ENCODE measurements around the gene PITPNM1. TPM values are rescaled to one million over a fixed set of nuclear protein-coding genes. Genes with fewer than 3 reads are reported as not detected.
"Not testable (repeated sequence)": the region's sequence is repeated elsewhere in the genome, so short reads cannot be mapped to it uniquely, and the experiment has no call there.

Gene PITPNM1
- total RNA-seq, 2 experiments from 2014 or later, result 139 to 143 TPM

GRCh38 chr11:67521924-67522323 lies 16.8 kb upstream of the PITPNM1 start:
- Mint-ChIP-seq H3K27me3 (peaks cover 3% of the 10 kb centered on the region), H3K4me3 (no peak overlapping the region), H3K36me3 (no peaks in the 10 kb centered on the region), H3K4me1 (ENCODE audit: low read depth) (no peaks in the 10 kb centered on the region), H3K9me3 (no peaks in the 10 kb centered on the region), H3K27ac (no peak overlapping the region)
- no peak for DNase-seq
- POLR2A ChIA-PET, result no interaction called here
- intact Hi-C loops (cut with micrococcal nuclease), result no loop called here
- CTCF ChIA-PET, result no interaction called here

DNA sequence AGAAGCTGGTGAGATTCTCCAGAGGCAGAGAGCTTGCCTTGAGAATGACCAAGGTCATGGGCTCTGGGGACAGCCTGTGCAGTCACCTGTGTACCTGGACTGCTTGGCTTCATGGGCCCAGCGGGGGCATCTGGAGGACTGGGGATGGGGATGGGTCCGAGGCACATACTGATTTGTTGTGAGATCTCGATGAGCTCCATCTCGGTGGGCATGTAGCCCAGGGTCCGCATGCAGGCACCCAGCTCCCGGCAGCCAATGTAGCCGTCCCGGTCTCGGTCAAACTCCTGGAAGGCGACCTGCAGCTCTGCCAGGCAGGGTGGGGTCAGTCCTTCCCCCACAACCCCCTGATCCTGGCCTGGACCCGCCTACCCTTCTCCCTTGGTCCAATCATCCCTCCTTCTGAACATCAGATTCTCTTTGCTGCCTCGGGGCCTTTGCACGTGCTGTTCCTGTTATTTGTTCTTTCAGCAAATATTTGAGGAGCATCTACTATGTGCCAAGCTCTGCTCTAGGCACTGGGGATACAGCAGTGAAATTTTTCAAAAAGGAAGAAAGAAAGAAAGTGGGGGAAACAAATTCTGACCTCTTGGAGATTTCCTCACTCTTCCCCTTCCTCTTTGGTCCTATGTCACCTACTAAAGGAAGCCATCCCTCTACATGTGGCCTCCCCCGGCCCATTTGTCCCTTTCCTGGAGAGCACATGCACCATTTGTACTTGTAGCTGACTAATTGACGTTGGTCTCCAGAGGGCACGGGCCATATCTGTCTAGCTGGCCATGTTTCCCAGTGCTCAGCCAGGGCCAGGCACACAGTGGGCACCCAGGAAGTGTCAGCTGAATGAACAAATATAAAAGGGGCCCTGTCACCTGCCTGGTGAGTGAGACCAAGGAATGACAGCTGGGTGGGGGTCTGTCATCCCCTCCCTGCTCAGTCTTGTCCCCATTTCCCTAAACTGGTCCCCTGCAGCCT lies 16.0 kb upstream of the PITPNM1 start:
- ChIA-PET CTCF (no interaction called here), POLR2A (no interaction called here)
- Mint-ChIP-seq H3K4me3 (no peak overlapping the region), H3K27ac (no peak overlapping the region), H3K27me3 (no peaks in the 10 kb centered on the region), H3K9me3 (no peaks in the 10 kb centered on the region), H3K4me1 (ENCODE audit: low read depth) (no peaks in the 10 kb centered on the region), H3K36me3 (no peaks in the 10 kb centered on the region)
- DNase-seq, result no peak
- intact Hi-C loops (cut with micrococcal nuclease), result no loop called here

DNA sequence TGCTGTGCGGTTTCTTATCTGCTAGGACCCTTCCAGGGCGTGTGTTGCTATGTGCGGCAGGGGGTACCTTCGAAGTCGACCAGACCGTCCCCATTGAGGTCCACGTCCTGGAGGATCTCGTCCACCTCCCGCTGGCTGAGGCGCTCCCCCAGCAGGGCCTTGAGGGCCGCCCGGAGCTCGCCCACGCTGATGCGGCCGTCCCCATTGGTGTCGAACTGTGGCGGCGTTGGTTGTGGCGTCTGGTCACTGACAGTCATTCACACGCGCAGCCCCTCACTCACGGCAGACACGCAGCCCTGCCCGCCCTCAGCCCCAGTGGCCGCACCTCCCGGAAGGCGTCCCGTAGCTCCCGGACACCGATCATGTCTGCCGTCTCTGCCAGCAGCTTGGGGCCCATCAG lies 14.6 kb upstream of the PITPNM1 start:
- no peak for DNase-seq
- H3K4me3 Mint-ChIP-seq, result no peak overlapping the region
- no peaks in the 10 kb centered on the region for H3K27me3 Mint-ChIP-seq
- no peaks in the 10 kb centered on the region for H3K9me3 Mint-ChIP-seq
- intact Hi-C loops (cut with micrococcal nuclease), result no loop called here
- no peak overlapping the region for H3K27ac Mint-ChIP-seq
- no peaks in the 10 kb centered on the region for H3K4me1 Mint-ChIP-seq (ENCODE audit: low read depth)
- CTCF ChIA-PET, result no interaction called here
- H3K36me3 Mint-ChIP-seq, result no peaks in the 10 kb centered on the region
- POLR2A ChIA-PET, result no interaction called here

GRCh38 chr11:67517784-67518552 lies 12.8 kb upstream of the PITPNM1 start:
- DNase-seq, result no peak
- Mint-ChIP-seq H3K27ac (no peak overlapping the region), H3K4me1 (ENCODE audit: low read depth) (no peaks in the 10 kb centered on the region), H3K36me3 (no peaks in the 10 kb centered on the region), H3K4me3 (no peak overlapping the region), H3K9me3 (no peaks in the 10 kb centered on the region), H3K27me3 (peaks cover 1% of the 10 kb centered on the region)
- intact Hi-C loops (cut with micrococcal nuclease), result no loop called here
- ChIA-PET CTCF (interaction anchor here (1.1 kb wide), 1 partner anchor 161 kb away, joined by 4 read pairs; no protein-coding TSS in a partner anchor), POLR2A (no interaction called here)

DNA sequence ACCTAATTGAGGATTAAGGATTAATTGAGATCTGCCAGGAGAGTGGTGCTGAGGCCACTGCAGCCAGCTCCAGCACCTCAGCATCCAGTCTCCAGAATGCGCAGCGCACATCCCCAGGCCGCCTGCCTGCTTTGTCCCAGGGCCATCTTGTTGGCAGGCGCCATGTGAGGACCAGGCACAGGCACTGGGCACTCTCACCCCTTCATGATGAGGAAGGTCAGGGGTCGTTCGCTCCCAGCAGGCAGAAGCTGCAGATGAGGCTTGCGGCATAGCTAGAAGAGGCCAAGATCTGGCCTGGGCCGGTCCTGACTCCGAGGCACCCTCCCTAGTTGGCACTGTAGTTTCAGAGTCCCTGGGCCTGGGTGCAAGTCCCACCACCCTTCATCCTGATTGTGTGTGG lies 11.6 kb upstream of the PITPNM1 start:
- H3K36me3 Mint-ChIP-seq, result no peaks in the 10 kb centered on the region
- H3K9me3 Mint-ChIP-seq, result no peaks in the 10 kb centered on the region
- ChIA-PET CTCF (no interaction called here), POLR2A (no interaction called here)
- DNase-seq, result no peak
- no peaks in the 10 kb centered on the region for H3K4me1 Mint-ChIP-seq (ENCODE audit: low read depth)
- no peak overlapping the region for H3K4me3 Mint-ChIP-seq
- intact Hi-C loops (cut with micrococcal nuclease), result no loop called here
- H3K27ac Mint-ChIP-seq, result no peak overlapping the region
- peaks cover 1% of the 10 kb centered on the region for H3K27me3 Mint-ChIP-seq

DNA sequence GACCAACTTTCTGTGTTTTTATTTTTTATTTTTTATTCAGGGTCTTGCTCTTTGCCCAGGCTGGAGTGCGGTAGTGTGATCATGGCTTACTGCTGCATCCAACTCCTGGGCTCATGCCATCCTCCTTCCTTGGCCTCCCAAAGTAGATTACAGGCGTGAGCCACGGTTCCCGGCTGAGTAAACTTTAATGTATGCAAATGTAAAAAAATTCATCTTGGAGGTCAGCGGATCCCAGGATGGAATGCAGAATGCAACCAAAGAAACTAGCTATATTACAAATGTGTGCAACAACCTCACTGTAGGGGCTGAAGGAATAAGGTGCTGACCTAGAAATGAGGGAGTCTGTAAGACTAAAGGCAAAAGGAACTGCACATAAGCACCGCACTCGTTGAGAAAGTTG lies 9.0 kb upstream of the PITPNM1 start:
- Mint-ChIP-seq H3K36me3 (no peaks in the 10 kb centered on the region), H3K9me3 (no peaks in the 10 kb centered on the region), H3K27me3 (peaks cover 1% of the 10 kb centered on the region), H3K27ac (no peak overlapping the region), H3K4me1 (ENCODE audit: low read depth) (peaks cover 1% of the 10 kb centered on the region), H3K4me3 (no peak overlapping the region)
- CTCF ChIA-PET, result no interaction called here
- intact Hi-C loops (cut with micrococcal nuclease), result no loop called here
- POLR2A ChIA-PET, result no interaction called here
- no peak for DNase-seq

GRCh38 chr11:67511558-67511957 lies 6.4 kb upstream of the PITPNM1 start:
- POLR2A ChIA-PET; intact Hi-C loops (cut with micrococcal nuclease); DNase-seq; CTCF ChIA-PET; H3K4me3 Mint-ChIP-seq; H3K27ac Mint-ChIP-seq; H3K36me3 Mint-ChIP-seq; H3K9me3 Mint-ChIP-seq; H3K27me3 Mint-ChIP-seq: not testable (repeated sequence)
- H3K4me1 Mint-ChIP-seq (ENCODE audit: low read depth), result peaks cover 14% of the 10 kb centered on the region

- ChIA-PET POLR2A (no interaction called here), CTCF (no interaction called here)
- H3K4me3 Mint-ChIP-seq, result peak overlapping the region; percentile 47
- H3K9me3 Mint-ChIP-seq, result no peaks in the 10 kb centered on the region
- DNase-seq, result no peak
- H3K36me3 Mint-ChIP-seq, result peaks cover 8% of the 10 kb centered on the region
- peaks cover 23% of the 10 kb centered on the region for H3K4me1 Mint-ChIP-seq (ENCODE audit: low read depth)
- intact Hi-C loops (cut with micrococcal nuclease), result no loop called here
- H3K27ac Mint-ChIP-seq, result no peak overlapping the region
- peaks cover 1% of the 10 kb centered on the region for H3K27me3 Mint-ChIP-seq
Observed at GRCh38 chr11:67510023-67510345, 4.8 kb upstream of the PITPNM1 start.

GRCh38 chr11:67508486-67509121 lies 3.4 kb upstream of the PITPNM1 start:
- H3K4me3 Mint-ChIP-seq, result peak overlapping the region; percentile 90
- peaks cover 13% of the 10 kb centered on the region for H3K36me3 Mint-ChIP-seq
- ChIA-PET POLR2A (interaction anchor here (1.7 to 1.9 kb wide), 2 partner anchors 22 to 72 kb away, joined by 4 to 5 read pairs; partner anchors contain the start of gene PTPRCAP), CTCF (interaction anchor here (0.6 to 1.0 kb wide), 2 partner anchors 107 to 121 kb away, joined by 4 to 6 read pairs; partner anchors contain the start of genes NUDT8 and PPP1CA)
- DNase-seq, result peak; percentile 98
- H3K27ac Mint-ChIP-seq, result peak overlapping the region; percentile 86
- H3K4me1 Mint-ChIP-seq (ENCODE audit: low read depth), result peaks cover 25% of the 10 kb centered on the region
- H3K27me3 Mint-ChIP-seq, result peaks cover 1% of the 10 kb centered on the region
- intact Hi-C loops (cut with micrococcal nuclease), result loop anchor here (1.0 to 5.0 kb wide), 3 partner anchors 44 to 236 kb away; partner anchors contain the start of gene GSTP1
- H3K9me3 Mint-ChIP-seq, result no peaks in the 10 kb centered on the region

GRCh38 chr11:67507864-67508485 lies 2.8 kb upstream of the PITPNM1 start, which contains the start of gene CDK2AP2:
CDK2AP2 (minus strand) TSS chr11:67508162; CDS start chr11:67508082, 80 bp downstream.
- peak; percentile 99 for DNase-seq
- ChIA-PET POLR2A (interaction anchor here (0.8 to 1.9 kb wide), 3 partner anchors 22 to 71 kb away, joined by 3 to 5 read pairs (median 4); partner anchors contain the start of gene PTPRCAP), CTCF (interaction anchor here (0.6 to 1.2 kb wide), 4 partner anchors 70 to 152 kb away, joined by 3 to 6 read pairs (median 4); partner anchors contain the start of genes NUDT8, PPP1CA and PTPRCAP)
- Mint-ChIP-seq H3K4me3 (peak within 1 kb of the TSS; percentile 90), H3K4me1 (ENCODE audit: low read depth) (peaks cover 30% of the 10 kb centered on the region), H3K36me3 (peaks cover 17% of the 10 kb centered on the region), H3K27ac (peak within 1 kb of the TSS; percentile 98), H3K9me3 (no peaks in the 10 kb centered on the region), H3K27me3 (no peaks in the 10 kb centered on the region)
- intact Hi-C loops (cut with micrococcal nuclease), result loop anchor here (1.0 to 5.0 kb wide), 3 partner anchors 44 to 236 kb away; partner anchors contain the start of gene GSTP1

- H3K4me3 Mint-ChIP-seq, result peak overlapping the region; percentile 90
- no peak for DNase-seq
- ChIA-PET POLR2A (interaction anchor here (0.8 to 1.9 kb wide), 3 partner anchors 21 to 70 kb away, joined by 3 to 5 read pairs (median 4); partner anchors contain the start of gene PTPRCAP), CTCF (interaction anchor here (0.6 to 1.2 kb wide), 4 partner anchors 70 to 151 kb away, joined by 3 to 6 read pairs (median 4); partner anchors contain the start of genes NUDT8, PPP1CA and PTPRCAP)
- intact Hi-C loops (cut with micrococcal nuclease), result loop anchor here (5.0 kb wide), 2 partner anchors 75 to 235 kb away; partner anchors contain the start of gene GSTP1
- H3K27me3 Mint-ChIP-seq, result no peaks in the 10 kb centered on the region
- no peaks in the 10 kb centered on the region for H3K9me3 Mint-ChIP-seq
- H3K4me1 Mint-ChIP-seq (ENCODE audit: low read depth), result peaks cover 34% of the 10 kb centered on the region
- H3K27ac Mint-ChIP-seq, result peak overlapping the region; percentile 98
- peaks cover 22% of the 10 kb centered on the region for H3K36me3 Mint-ChIP-seq
Observed at GRCh38 chr11:67507242-67507863, 2.2 kb upstream of the PITPNM1 start.
